ENCODE measurements around the gene ALDH3B2. TPM values are rescaled to one million over a fixed set of nuclear protein-coding genes. Genes with fewer than 3 reads are reported as not detected.
"Not testable (repeated sequence)": the region's sequence is repeated elsewhere in the genome, so short reads cannot be mapped to it uniquely, and the experiment has no call there.

Gene ALDH3B2
- total RNA-seq, 1 experiment from 2014 or later, result 1.8 TPM

- Histone ChIP-seq H3K79me2 (ENCODE audit: low read length) (no peaks in the 10 kb centered on the region), H3K4me2 (ENCODE audit: low read depth, low read length, poor library complexity, severe bottlenecking) (no peak overlapping the region), H2AFZ (ENCODE audit: low read length) (no peak overlapping the region), H3K4me3 (ENCODE audit: low read length) (no peak overlapping the region), H3K27me3 (ENCODE audit: low read length) (no peaks in the 10 kb centered on the region), H3K4me1 (ENCODE audit: low read length) (peaks cover 3% of the 10 kb centered on the region), H4K20me1 (ENCODE audit: insufficient read depth, low read depth, low read length) (no peaks in the 10 kb centered on the region), H3K27ac (ENCODE audit: low read length) (no peak overlapping the region), H3K9me3 (ENCODE audit: low read length) (no peaks in the 10 kb centered on the region), H3K36me3 (ENCODE audit: insufficient read depth, low read length) (no peaks in the 10 kb centered on the region), H3K9me2 (replicated peaks; ENCODE audit: insufficient read depth, low read length) (no peaks in the 10 kb centered on the region), H3K9ac (ENCODE audit: low read length) (no peak overlapping the region)
- peak; percentile 5 for DNase-seq
These were observed 22.6 kb upstream of the ALDH3B2 start for GRCh38 chr11:67696998-67697397.

- H3K36me3 ChIP-seq (ENCODE audit: insufficient read depth, low read length), result no peaks in the 10 kb centered on the region
- peak; percentile 22 for DNase-seq
- no peak overlapping the region for H3K4me3 ChIP-seq (ENCODE audit: low read length)
- H2AFZ ChIP-seq (ENCODE audit: low read length), result no peak overlapping the region
- H3K4me2 ChIP-seq (ENCODE audit: low read depth, low read length, poor library complexity, severe bottlenecking), result no peak overlapping the region
- no peaks in the 10 kb centered on the region for H4K20me1 ChIP-seq (ENCODE audit: insufficient read depth, low read depth, low read length)
- no peak overlapping the region for H3K27ac ChIP-seq (ENCODE audit: low read length)
- no peaks in the 10 kb centered on the region for H3K27me3 ChIP-seq (ENCODE audit: low read length)
- H3K9ac ChIP-seq (ENCODE audit: low read length), result no peak overlapping the region
- H3K9me2 ChIP-seq (replicated peaks; ENCODE audit: insufficient read depth, low read length), result no peaks in the 10 kb centered on the region
- peaks cover 13% of the 10 kb centered on the region for H3K4me1 ChIP-seq (ENCODE audit: low read length)
- no peaks in the 10 kb centered on the region for H3K9me3 ChIP-seq (ENCODE audit: low read length)
- no peaks in the 10 kb centered on the region for H3K79me2 ChIP-seq (ENCODE audit: low read length)
These were observed 21.2 kb upstream of the ALDH3B2 start for GRCh38 chr11:67695606-67696005.

DNA sequence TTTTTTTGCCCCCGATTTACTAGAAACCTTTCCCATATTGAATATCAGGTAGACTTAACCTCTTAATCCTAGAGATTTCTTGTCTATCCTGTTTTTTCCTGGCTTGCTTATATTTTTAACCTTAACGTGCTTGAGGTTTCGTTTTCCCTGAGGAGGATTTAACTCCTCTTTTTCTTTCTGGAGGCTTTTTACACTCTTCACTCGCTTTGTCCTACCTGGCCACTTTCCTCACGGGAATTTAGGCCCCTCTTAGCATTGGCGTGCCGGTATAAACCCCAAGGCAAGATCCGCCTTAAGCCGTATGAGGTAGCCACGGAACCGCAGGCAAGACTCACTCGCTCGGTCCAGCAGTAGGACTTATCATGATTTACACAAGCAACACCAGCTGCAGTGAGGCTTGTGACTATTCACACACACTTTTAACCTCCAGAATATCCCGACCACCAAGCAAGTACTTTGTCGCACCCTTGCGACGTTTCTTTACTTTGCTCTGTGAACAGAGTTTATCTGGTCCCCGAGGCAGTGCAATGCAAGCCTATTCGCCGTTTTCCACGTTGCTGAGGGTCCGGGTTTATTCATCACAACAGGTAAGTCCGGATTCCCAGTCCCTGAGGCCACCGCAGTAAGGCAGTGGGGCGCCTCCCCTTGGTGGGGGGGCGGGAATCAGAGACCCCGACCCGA lies 20.6 kb upstream of the ALDH3B2 start:
- Histone ChIP-seq H2AFZ (ENCODE audit: low read length) (no peak overlapping the region), H3K36me3 (ENCODE audit: insufficient read depth, low read length) (no peaks in the 10 kb centered on the region), H3K4me3 (ENCODE audit: low read length) (no peak overlapping the region), H3K9me2 (replicated peaks; ENCODE audit: insufficient read depth, low read length) (no peaks in the 10 kb centered on the region), H3K27ac (ENCODE audit: low read length) (no peak overlapping the region), H3K9me3 (ENCODE audit: low read length) (no peaks in the 10 kb centered on the region), H3K27me3 (ENCODE audit: low read length) (no peaks in the 10 kb centered on the region), H3K79me2 (ENCODE audit: low read length) (no peaks in the 10 kb centered on the region), H4K20me1 (ENCODE audit: insufficient read depth, low read depth, low read length) (no peaks in the 10 kb centered on the region), H3K4me1 (ENCODE audit: low read length) (peaks cover 18% of the 10 kb centered on the region), H3K4me2 (ENCODE audit: low read depth, low read length, poor library complexity, severe bottlenecking) (no peak overlapping the region), H3K9ac (ENCODE audit: low read length) (no peak overlapping the region)
- DNase-seq, result peak; percentile 39

DNA sequence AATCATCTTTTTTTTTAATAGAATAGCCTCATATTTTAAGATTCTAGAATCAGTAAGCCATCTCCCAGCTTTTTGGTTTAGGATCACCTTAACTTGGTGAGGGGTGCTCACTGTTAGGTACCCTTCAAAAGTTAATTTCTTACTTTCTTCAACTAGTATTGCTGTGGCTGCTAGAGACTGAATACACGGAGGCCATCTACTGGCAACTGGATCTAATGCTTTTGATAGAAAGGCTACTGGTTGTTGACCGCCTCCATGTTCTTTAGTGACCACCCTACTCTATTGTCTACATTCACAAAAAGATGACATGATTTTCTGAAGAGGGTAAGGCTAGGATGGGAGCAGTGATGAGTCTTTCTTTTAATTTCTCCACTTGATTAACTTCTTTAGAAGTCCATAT lies 16.7 kb upstream of the ALDH3B2 start:
- Histone ChIP-seq H3K36me3 (ENCODE audit: insufficient read depth, low read length) (no peaks in the 10 kb centered on the region), H3K9ac (ENCODE audit: low read length) (no peak overlapping the region), H3K4me2 (ENCODE audit: low read depth, low read length, poor library complexity, severe bottlenecking) (no peak overlapping the region), H2AFZ (ENCODE audit: low read length) (no peak overlapping the region), H3K4me1 (ENCODE audit: low read length) (peaks cover 15% of the 10 kb centered on the region), H3K9me3 (ENCODE audit: low read length) (no peaks in the 10 kb centered on the region), H3K27ac (ENCODE audit: low read length) (no peak overlapping the region), H4K20me1 (ENCODE audit: insufficient read depth, low read depth, low read length) (no peaks in the 10 kb centered on the region), H3K4me3 (ENCODE audit: low read length) (no peak overlapping the region), H3K27me3 (ENCODE audit: low read length) (no peaks in the 10 kb centered on the region), H3K9me2 (replicated peaks; ENCODE audit: insufficient read depth, low read length) (no peaks in the 10 kb centered on the region), H3K79me2 (ENCODE audit: low read length) (no peaks in the 10 kb centered on the region)
- peak; percentile 63 for DNase-seq

GRCh38 chr11:67689178-67689577 lies 14.8 kb upstream of the ALDH3B2 start:
- H3K9me2 ChIP-seq (replicated peaks; ENCODE audit: insufficient read depth, low read length), result no peaks in the 10 kb centered on the region
- no peak overlapping the region for H3K4me2 ChIP-seq (ENCODE audit: low read depth, low read length, poor library complexity, severe bottlenecking)
- no peak overlapping the region for H3K9ac ChIP-seq (ENCODE audit: low read length)
- no peaks in the 10 kb centered on the region for H3K9me3 ChIP-seq (ENCODE audit: low read length)
- H3K4me1 ChIP-seq (ENCODE audit: low read length), result peaks cover 25% of the 10 kb centered on the region
- no peaks in the 10 kb centered on the region for H4K20me1 ChIP-seq (ENCODE audit: insufficient read depth, low read depth, low read length)
- no peak overlapping the region for H3K27ac ChIP-seq (ENCODE audit: low read length)
- H2AFZ ChIP-seq (ENCODE audit: low read length), result no peak overlapping the region
- no peaks in the 10 kb centered on the region for H3K36me3 ChIP-seq (ENCODE audit: insufficient read depth, low read length)
- no peak for DNase-seq
- H3K4me3 ChIP-seq (ENCODE audit: low read length), result no peak overlapping the region
- no peaks in the 10 kb centered on the region for H3K79me2 ChIP-seq (ENCODE audit: low read length)
- H3K27me3 ChIP-seq (ENCODE audit: low read length), result no peaks in the 10 kb centered on the region

GRCh38 chr11:67687986-67688385 lies 13.6 kb upstream of the ALDH3B2 start:
- no peaks in the 10 kb centered on the region for H3K36me3 ChIP-seq (ENCODE audit: insufficient read depth, low read length)
- H3K27me3 ChIP-seq (ENCODE audit: low read length), result no peaks in the 10 kb centered on the region
- H4K20me1 ChIP-seq (ENCODE audit: insufficient read depth, low read depth, low read length), result no peaks in the 10 kb centered on the region
- no peaks in the 10 kb centered on the region for H3K79me2 ChIP-seq (ENCODE audit: low read length)
- no peaks in the 10 kb centered on the region for H3K9me2 ChIP-seq (replicated peaks; ENCODE audit: insufficient read depth, low read length)
- no peak for DNase-seq
- no peaks in the 10 kb centered on the region for H3K9me3 ChIP-seq (ENCODE audit: low read length)
- no peak overlapping the region for H2AFZ ChIP-seq (ENCODE audit: low read length)
- peaks cover 25% of the 10 kb centered on the region for H3K4me1 ChIP-seq (ENCODE audit: low read length)
- no peak overlapping the region for H3K9ac ChIP-seq (ENCODE audit: low read length)
- H3K4me3 ChIP-seq (ENCODE audit: low read length), result no peak overlapping the region
- no peak overlapping the region for H3K4me2 ChIP-seq (ENCODE audit: low read depth, low read length, poor library complexity, severe bottlenecking)
- H3K27ac ChIP-seq (ENCODE audit: low read length), result no peak overlapping the region

GRCh38 chr11:67685641-67686332 lies 11.4 kb upstream of the ALDH3B2 start:
- H3K4me1 ChIP-seq (ENCODE audit: low read length), result peaks cover 29% of the 10 kb centered on the region
- H3K27me3 ChIP-seq (ENCODE audit: low read length); H4K20me1 ChIP-seq (ENCODE audit: insufficient read depth, low read depth, low read length); H3K36me3 ChIP-seq (ENCODE audit: insufficient read depth, low read length); DNase-seq; H2AFZ ChIP-seq (ENCODE audit: low read length); H3K9ac ChIP-seq (ENCODE audit: low read length); H3K4me2 ChIP-seq (ENCODE audit: low read depth, low read length, poor library complexity, severe bottlenecking); H3K27ac ChIP-seq (ENCODE audit: low read length); H3K4me3 ChIP-seq (ENCODE audit: low read length); H3K9me2 ChIP-seq (replicated peaks; ENCODE audit: insufficient read depth, low read length); H3K9me3 ChIP-seq (ENCODE audit: low read length); H3K79me2 ChIP-seq (ENCODE audit: low read length): not testable (repeated sequence)

DNA sequence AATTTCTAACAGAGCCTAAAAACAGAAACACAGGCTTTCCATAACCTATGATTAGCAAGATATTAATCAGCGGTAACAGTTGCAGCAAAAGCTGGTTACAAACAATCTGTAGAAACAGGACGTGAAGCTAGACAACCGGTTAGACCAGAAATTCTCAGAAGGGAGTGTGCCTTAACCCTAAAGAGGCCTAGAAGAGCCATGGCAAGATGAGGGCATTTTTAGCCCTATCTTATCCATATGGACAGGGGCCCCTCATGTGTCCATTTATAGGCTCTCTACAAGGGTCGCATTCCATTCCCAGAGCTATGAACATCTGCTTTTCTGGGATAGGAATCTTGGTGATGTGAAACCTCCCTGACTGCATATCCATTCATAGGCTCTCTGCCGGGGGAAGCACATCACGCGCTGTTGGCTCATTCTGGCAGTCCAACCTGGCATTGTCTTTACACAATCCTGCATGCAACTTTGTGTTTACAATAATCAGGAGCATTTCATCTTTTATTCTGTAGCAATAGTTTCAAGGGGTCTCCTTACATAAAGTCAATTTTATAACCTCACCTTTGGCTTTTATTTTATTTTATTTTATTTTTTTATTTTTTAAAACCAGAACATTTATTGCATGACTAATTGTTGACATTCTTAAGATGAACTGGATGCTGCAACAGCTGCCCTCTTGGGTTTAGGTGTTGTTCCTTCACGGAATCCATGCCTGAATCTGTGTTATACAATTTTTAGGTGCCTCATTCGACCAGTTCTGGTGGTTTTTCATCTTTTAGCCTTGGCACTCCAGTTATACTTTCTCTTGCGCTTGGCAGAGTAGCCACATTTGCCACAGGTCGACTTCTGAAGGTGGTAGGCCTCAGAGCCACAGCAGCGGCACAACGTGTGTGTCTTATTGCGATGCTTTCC lies 8.0 kb upstream of the ALDH3B2 start:
- peaks cover 22% of the 10 kb centered on the region for H3K4me1 ChIP-seq (ENCODE audit: low read length)
- H4K20me1 ChIP-seq (ENCODE audit: insufficient read depth, low read depth, low read length); DNase-seq; H3K79me2 ChIP-seq (ENCODE audit: low read length); H3K4me2 ChIP-seq (ENCODE audit: low read depth, low read length, poor library complexity, severe bottlenecking); H3K27me3 ChIP-seq (ENCODE audit: low read length); H3K9ac ChIP-seq (ENCODE audit: low read length); H3K4me3 ChIP-seq (ENCODE audit: low read length); H3K9me2 ChIP-seq (replicated peaks; ENCODE audit: insufficient read depth, low read length); H2AFZ ChIP-seq (ENCODE audit: low read length); H3K9me3 ChIP-seq (ENCODE audit: low read length); H3K27ac ChIP-seq (ENCODE audit: low read length); H3K36me3 ChIP-seq (ENCODE audit: insufficient read depth, low read length): not testable (repeated sequence)
